Peyer's patch (tissue), 4 donors: ENCODE results near the gene AKR1E2. TPM values are rescaled to one million over a fixed set of nuclear protein-coding genes. Genes with fewer than 3 reads are reported as not detected.

ENCODE experiments used
- DNase-seq, 3 donors: peaks; one replicate each; pipeline ENCODE4 v3.0.0-alpha.2; 2017 to 2019
- H3K27ac ChIP-seq, 4 donors: fragments of 200-600 bp; sonication (generic); one replicate each; pipeline ENCODE4 v1.5.1; 2016 to 2019
- H3K27me3 ChIP-seq, 2 donors: fragments of 200-600 bp; sonication (generic); one replicate each; pipeline ENCODE4 v1.5.1; 2019
- H3K36me3 ChIP-seq, 3 donors: fragments of 200-600 bp; sonication (generic); one replicate each; pipeline ENCODE4 v1.5.1; 2016 to 2019
- H3K4me1 ChIP-seq, 4 donors: fragments of 200-600 bp; sonication (generic); one replicate each; pipeline ENCODE4 v1.5.1; 2016 to 2019
- H3K4me3 ChIP-seq, 4 donors: fragments of 200-600 bp; sonication (generic); 1 replicate in 3 of 4; 2 replicates in 1 of 4; pipeline ENCODE4 v1.5.1; 2016 to 2019; ENCODE audit warnings: mild to moderate bottlenecking in 1 of 4
- H3K9me3 ChIP-seq, 4 donors: fragments of 200-600 bp; sonication (generic); one replicate each; pipeline ENCODE4 v1.5.1; 2016 to 2019; ENCODE audit warnings: mild to moderate bottlenecking in 1 of 4
- POLR2A ChIP-seq, 2 donors: fragments of 450-650 bp; IDR thresholded peaks; one replicate each; pipeline ENCODE4 v1.5.1; 2017; ENCODE audit warnings: antibody characterized with exemption in 2 of 2, mild to moderate bottlenecking in 2 of 2, moderate library complexity in 2 of 2
- total RNA-seq, 4 donors: library from RNA; depleted of rRNA; stranded (reverse); fragments of >200 nt; gene quantifications; one replicate each; pipeline ENCODE4 v1.1.0, GENCODE V29; 2016
- TF ChIP-seq, protein P1 (sequence below), 6 experiments: fragments of 450-650 bp in 4 of 6; fragments of 200-600 bp in 2 of 6; sonication (generic) in 1 of 6; IDR thresholded peaks; one replicate each; pipeline ENCODE4 v1.5.1; 2017 to 2019; ENCODE audit warnings: antibody characterized with exemption in 6 of 6, mild to moderate bottlenecking in 3 of 6, moderate library complexity in 1 of 6

Gene AKR1E2
- 10 to 100 TPM in 1 of 4 donors, 1 to 10 TPM in 3; 2.0 to 59.4 (median 3.6) TPM for total RNA-seq

DNA sequence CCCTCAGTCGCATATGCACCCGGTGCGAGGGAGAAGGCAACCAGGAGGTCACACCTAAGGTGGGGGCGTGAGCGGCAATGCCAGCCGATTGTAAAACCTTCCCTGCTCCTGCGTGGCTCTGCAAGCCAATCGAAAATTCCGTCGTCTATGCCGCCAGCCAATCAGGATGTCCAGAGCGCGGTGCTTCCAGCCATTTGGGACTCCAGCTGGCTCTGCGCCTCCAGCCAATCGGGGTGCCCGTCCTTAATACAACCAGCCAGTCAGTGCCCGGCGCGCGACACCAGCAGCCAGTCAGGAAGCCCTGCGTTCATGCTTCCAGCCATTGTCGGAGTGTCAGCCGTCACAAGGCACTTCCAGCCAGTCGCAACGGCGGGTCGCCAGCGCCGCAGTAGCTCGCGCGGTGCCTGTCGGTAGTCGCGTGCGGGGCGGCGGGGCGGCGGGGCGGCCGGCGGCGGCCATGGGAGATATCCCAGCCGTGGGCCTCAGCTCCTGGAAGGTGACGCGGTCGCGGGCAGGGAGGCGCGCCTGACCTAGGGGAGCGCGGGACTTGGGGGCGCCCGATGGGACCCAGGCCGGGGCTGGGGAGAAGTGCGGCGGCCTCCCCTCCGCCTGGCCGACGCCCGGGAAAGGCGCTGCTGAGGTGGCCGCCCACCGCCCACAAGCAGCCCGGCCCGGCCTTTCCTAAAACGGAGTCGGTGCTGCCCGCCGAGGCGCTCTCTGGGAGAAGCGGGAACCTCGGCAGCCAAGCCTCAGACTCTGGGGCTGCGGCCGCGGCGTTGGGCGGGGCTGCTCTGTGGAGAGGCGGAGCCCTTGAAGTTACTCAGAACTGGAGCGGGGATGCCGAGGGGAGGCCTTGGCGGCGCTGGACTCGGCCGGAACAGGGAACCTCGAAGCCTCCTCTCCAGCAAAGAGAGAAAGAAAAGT, at the start of gene AKR1E2:
AKR1E2 (plus strand) TSS at position 340 of the 924 bp plus-strand sequence; CDS start at position 458, 118 bp downstream.
- H3K4me3 ChIP-seq: peak within 1 kb of the TSS; percentile 34 to 66 (median 53)
- peak within 1 kb of the TSS; percentile 66 to 91 (median 76) for H3K27ac ChIP-seq
- peak; percentile 40 to 86 (median 81) for DNase-seq
- H3K36me3 ChIP-seq: no peaks in the 10 kb centered on the region
- H3K4me1 ChIP-seq: peaks cover 0 to 5% (median 0%) of the 10 kb centered on the region in 4 donors
- TF ChIP-seq, protein P1, sequence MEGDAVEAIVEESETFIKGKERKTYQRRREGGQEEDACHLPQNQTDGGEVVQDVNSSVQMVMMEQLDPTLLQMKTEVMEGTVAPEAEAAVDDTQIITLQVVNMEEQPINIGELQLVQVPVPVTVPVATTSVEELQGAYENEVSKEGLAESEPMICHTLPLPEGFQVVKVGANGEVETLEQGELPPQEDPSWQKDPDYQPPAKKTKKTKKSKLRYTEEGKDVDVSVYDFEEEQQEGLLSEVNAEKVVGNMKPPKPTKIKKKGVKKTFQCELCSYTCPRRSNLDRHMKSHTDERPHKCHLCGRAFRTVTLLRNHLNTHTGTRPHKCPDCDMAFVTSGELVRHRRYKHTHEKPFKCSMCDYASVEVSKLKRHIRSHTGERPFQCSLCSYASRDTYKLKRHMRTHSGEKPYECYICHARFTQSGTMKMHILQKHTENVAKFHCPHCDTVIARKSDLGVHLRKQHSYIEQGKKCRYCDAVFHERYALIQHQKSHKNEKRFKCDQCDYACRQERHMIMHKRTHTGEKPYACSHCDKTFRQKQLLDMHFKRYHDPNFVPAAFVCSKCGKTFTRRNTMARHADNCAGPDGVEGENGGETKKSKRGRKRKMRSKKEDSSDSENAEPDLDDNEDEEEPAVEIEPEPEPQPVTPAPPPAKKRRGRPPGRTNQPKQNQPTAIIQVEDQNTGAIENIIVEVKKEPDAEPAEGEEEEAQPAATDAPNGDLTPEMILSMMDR (IDR thresholded peaks at IDR 0.05): no peak
- TF ChIP-seq POLR2A (IDR thresholded peaks at IDR 0.05): no peak
- no peaks in the 10 kb centered on the region for H3K9me3 ChIP-seq
- H3K27me3 ChIP-seq: no peaks in the 10 kb centered on the region

DNA sequence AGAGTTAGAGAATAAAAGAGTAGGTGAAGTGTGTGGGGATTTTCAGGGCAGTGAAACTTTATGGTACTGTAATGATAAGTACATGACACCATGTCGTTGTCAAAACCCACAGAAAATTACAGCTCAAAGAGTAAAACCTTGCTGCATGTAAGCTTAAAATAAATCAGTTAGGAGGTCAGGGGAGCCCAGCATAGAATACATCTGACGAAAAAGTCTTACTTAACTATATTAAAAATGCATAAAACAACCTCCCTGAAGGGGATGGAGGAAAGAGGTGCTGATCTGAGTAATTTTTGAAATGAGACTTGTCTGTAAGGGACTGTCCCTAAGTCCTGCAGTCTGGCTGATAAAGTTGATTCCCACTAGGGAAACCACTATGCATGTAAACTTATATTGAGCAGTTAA, 49.8 kb upstream of the AKR1E2 start:
- Histone ChIP-seq H3K27me3 (no peaks in the 10 kb centered on the region), H3K4me1 (no peaks in the 10 kb centered on the region), H3K9me3 (no peaks in the 10 kb centered on the region), H3K27ac (no peak overlapping the region), H3K4me3 (no peak overlapping the region), H3K36me3 (no peaks in the 10 kb centered on the region)
- TF ChIP-seq POLR2A (IDR thresholded peaks at IDR 0.05): no peak
- TF ChIP-seq, protein P1 (IDR thresholded peaks at IDR 0.05): no peak
- DNase-seq: no peak

DNA sequence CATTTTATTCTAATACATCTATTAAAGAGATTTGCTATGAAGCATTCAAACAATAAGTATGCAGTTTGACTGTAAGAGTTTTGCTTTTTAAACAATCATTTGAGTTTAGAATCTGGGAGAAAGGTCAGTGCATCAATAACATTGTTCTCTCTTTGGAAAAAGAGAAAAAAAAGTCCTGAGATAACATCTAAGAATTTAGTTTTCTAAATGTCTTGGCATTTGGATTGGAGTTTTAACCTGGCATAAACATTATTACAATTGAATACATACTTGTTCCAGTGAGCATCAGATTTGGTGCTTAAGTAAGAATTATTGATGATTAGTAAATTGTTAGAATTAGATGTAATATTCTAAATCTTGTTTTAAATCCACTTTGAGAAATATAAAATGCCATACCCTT, 47.2 kb upstream of the AKR1E2 start:
- H3K36me3 ChIP-seq: no peaks in the 10 kb centered on the region
- H3K27me3 ChIP-seq: no peaks in the 10 kb centered on the region
- no peak overlapping the region for H3K27ac ChIP-seq
- no peaks in the 10 kb centered on the region for H3K9me3 ChIP-seq
- DNase-seq: no peak
- H3K4me1 ChIP-seq: no peaks in the 10 kb centered on the region
- TF ChIP-seq, protein P1 (IDR thresholded peaks at IDR 0.05): no peak
- TF ChIP-seq POLR2A (IDR thresholded peaks at IDR 0.05): no peak
- no peak overlapping the region for H3K4me3 ChIP-seq

DNA sequence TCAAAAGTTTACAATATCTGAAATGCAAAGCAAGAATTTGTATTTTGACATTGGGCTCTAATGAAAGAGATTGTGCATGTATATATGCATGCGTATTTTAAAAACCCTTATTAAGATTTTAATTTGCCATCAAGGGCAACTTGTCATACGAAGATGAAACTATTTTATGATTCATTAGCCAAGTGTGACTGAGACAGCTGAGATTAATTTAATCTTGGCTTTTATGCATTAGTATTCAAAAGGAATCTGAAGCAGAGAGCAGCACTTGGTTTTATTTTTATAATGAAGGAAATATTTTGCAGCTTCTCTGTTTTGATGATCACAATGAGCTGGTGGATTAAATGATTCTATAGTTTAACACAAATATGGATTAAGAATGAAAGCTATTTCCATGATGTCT, 45.9 kb upstream of the AKR1E2 start:
- H3K36me3 ChIP-seq: no peaks in the 10 kb centered on the region
- TF ChIP-seq, protein P1 (IDR thresholded peaks at IDR 0.05): no peak
- no peak for TF ChIP-seq POLR2A (IDR thresholded peaks at IDR 0.05)
- no peaks in the 10 kb centered on the region for H3K4me1 ChIP-seq
- H3K27ac ChIP-seq: no peak overlapping the region
- H3K4me3 ChIP-seq: no peak overlapping the region
- no peaks in the 10 kb centered on the region for H3K9me3 ChIP-seq
- no peaks in the 10 kb centered on the region for H3K27me3 ChIP-seq
- DNase-seq: no peak

DNA sequence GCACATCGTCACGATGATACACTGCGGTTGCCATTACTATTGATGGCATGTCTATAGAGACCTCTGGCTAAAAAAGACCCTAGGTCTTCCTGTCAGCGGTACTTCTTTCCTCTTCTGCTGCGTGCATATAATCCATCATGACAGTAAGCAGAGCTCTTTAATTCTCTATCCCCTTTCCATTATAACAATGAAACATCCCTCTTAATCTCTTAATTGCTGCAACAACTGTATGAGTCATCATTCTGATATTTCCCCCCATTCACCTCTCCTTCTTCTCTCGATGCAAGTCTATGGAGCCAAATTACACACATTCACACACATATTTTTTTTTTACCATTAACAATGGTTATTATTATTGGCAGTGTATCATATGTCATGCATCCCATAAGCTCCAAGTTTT, 45.2 kb upstream of the AKR1E2 start:
- Histone ChIP-seq H3K27ac (no peak overlapping the region), H3K36me3 (no peaks in the 10 kb centered on the region), H3K4me3 (no peak overlapping the region), H3K9me3 (no peaks in the 10 kb centered on the region), H3K4me1 (no peaks in the 10 kb centered on the region), H3K27me3 (no peaks in the 10 kb centered on the region)
- no peak for TF ChIP-seq POLR2A (IDR thresholded peaks at IDR 0.05)
- TF ChIP-seq, protein P1 (IDR thresholded peaks at IDR 0.05): no peak
- no peak for DNase-seq
